ENCODE results near the gene HTR1B. TPM values are rescaled to one million over a fixed set of nuclear protein-coding genes. Genes with fewer than 3 reads are reported as not detected.
A peak's percentile ranks its signal among the peaks of the same experiment; 100 is the strongest.

Gene HTR1B
- polyA plus RNA-seq: not detected

GRCh38 chr6:77463308-77463860 is at the start of gene HTR1B:
Gene HTR1B (minus strand): TSS chr6:77463491. CDS start chr6:77463403, 88 bp downstream.
- H3K27ac Mint-ChIP-seq: peak within 1 kb of the TSS in 1 of 3 donors; percentile 53

GRCh38 chr6:77512554-77512953 is 49.3 kb upstream of the HTR1B start:
- H3K27ac Mint-ChIP-seq: no peak overlapping the region
- peaks cover 4 to 23% (median 7%) of the 10 kb centered on the region in 3 donors for H3K9me3 Mint-ChIP-seq
- H3K4me3 Mint-ChIP-seq: peak overlapping the region in 1 of 4 donors; percentile 17
- peaks cover 3% of the 10 kb centered on the region for H3K36me3 Mint-ChIP-seq
- H3K27me3 Mint-ChIP-seq: no peaks in the 10 kb centered on the region
- H3K4me1 Mint-ChIP-seq: no peaks in the 10 kb centered on the region

More at GRCh38 chr6:77463308-77463860, at the start of gene HTR1B:
- peak within 1 kb of the TSS; percentile 37 to 85 (median 65) for H3K4me3 Mint-ChIP-seq
- H3K9me3 Mint-ChIP-seq: peaks cover 0 to 3% (median 0%) of the 10 kb centered on the region in 3 donors
- no peaks in the 10 kb centered on the region for H3K36me3 Mint-ChIP-seq
- peaks cover 8 to 20% (median 15%) of the 10 kb centered on the region in 3 donors for H3K4me1 Mint-ChIP-seq
- H3K27me3 Mint-ChIP-seq: peaks cover 44% of the 10 kb centered on the region

- H3K27me3 Mint-ChIP-seq: no peaks in the 10 kb centered on the region
- peaks cover 4 to 22% (median 8%) of the 10 kb centered on the region in 3 donors for H3K9me3 Mint-ChIP-seq
Measured at GRCh38 chr6:77511860-77512259, 48.6 kb upstream of the HTR1B start.

GRCh38 chr6:77502981-77503380 is 39.7 kb upstream of the HTR1B start:
- Mint-ChIP-seq H3K36me3 (peaks cover 1% of the 10 kb centered on the region), H3K27me3 (no peaks in the 10 kb centered on the region), H3K27ac (no peak overlapping the region), H3K4me3 (no peak overlapping the region), H3K4me1 (no peaks in the 10 kb centered on the region), H3K9me3 (peaks cover 0 to 3% (median 0%) of the 10 kb centered on the region in 3 donors)

More at GRCh38 chr6:77511860-77512259, 48.6 kb upstream of the HTR1B start:
- H3K27ac Mint-ChIP-seq: no peak overlapping the region
- no peak overlapping the region for H3K4me3 Mint-ChIP-seq
- H3K4me1 Mint-ChIP-seq: no peaks in the 10 kb centered on the region
- H3K36me3 Mint-ChIP-seq: peaks cover 3% of the 10 kb centered on the region

GRCh38 chr6:77492530-77492929 is 29.2 kb upstream of the HTR1B start:
- Mint-ChIP-seq H3K27me3 (no peaks in the 10 kb centered on the region), H3K27ac (no peak overlapping the region), H3K4me3 (peak overlapping the region in 1 of 4 donors; percentile 27), H3K4me1 (no peaks in the 10 kb centered on the region), H3K9me3 (peaks cover 0 to 2% (median 0%) of the 10 kb centered on the region in 3 donors), H3K36me3 (no peaks in the 10 kb centered on the region)

- Mint-ChIP-seq H3K36me3 (no peaks in the 10 kb centered on the region), H3K4me1 (no peaks in the 10 kb centered on the region), H3K27me3 (no peaks in the 10 kb centered on the region), H3K9me3 (no peaks in the 10 kb centered on the region), H3K27ac (no peak overlapping the region), H3K4me3 (no peak overlapping the region)
Measured at GRCh38 chr6:77487808-77488425, 24.6 kb upstream of the HTR1B start.

GRCh38 chr6:77482981-77483380 is 19.7 kb upstream of the HTR1B start:
- Mint-ChIP-seq H3K4me3 (no peak overlapping the region), H3K9me3 (peaks cover 0 to 3% (median 0%) of the 10 kb centered on the region in 3 donors), H3K27me3 (no peaks in the 10 kb centered on the region), H3K27ac (no peak overlapping the region), H3K4me1 (no peaks in the 10 kb centered on the region), H3K36me3 (no peaks in the 10 kb centered on the region)

- Mint-ChIP-seq H3K4me1 (peaks cover 0 to 12% (median 3%) of the 10 kb centered on the region in 3 donors), H3K27ac (no peak overlapping the region), H3K27me3 (no peaks in the 10 kb centered on the region), H3K36me3 (no peaks in the 10 kb centered on the region), H3K4me3 (peak overlapping the region in 1 of 4 donors; percentile 57), H3K9me3 (peaks cover 0 to 3% (median 0%) of the 10 kb centered on the region in 3 donors)
Measured at GRCh38 chr6:77474973-77475372, 11.7 kb upstream of the HTR1B start.

GRCh38 chr6:77474286-77474956 is 11.1 kb upstream of the HTR1B start:
- no peaks in the 10 kb centered on the region for H3K36me3 Mint-ChIP-seq
- peaks cover 0 to 12% (median 3%) of the 10 kb centered on the region in 3 donors for H3K4me1 Mint-ChIP-seq
- H3K27me3 Mint-ChIP-seq: no peaks in the 10 kb centered on the region
- peak overlapping the region in 3 of 4 donors; percentile 57 to 75 (median 60) for H3K4me3 Mint-ChIP-seq
- no peak overlapping the region for H3K27ac Mint-ChIP-seq
- peaks cover 0 to 3% (median 0%) of the 10 kb centered on the region in 3 donors for H3K9me3 Mint-ChIP-seq

- peaks cover 2% of the 10 kb centered on the region for H3K27me3 Mint-ChIP-seq
- no peak overlapping the region for H3K27ac Mint-ChIP-seq
- no peaks in the 10 kb centered on the region for H3K9me3 Mint-ChIP-seq
- H3K4me1 Mint-ChIP-seq: peaks cover 3 to 15% (median 4%) of the 10 kb centered on the region in 3 donors
- no peaks in the 10 kb centered on the region for H3K36me3 Mint-ChIP-seq
- no peak overlapping the region for H3K4me3 Mint-ChIP-seq
Measured at GRCh38 chr6:77470983-77471382, 7.7 kb upstream of the HTR1B start.

GRCh38 chr6:77468939-77469338 is 5.6 kb upstream of the HTR1B start:
- no peaks in the 10 kb centered on the region for H3K9me3 Mint-ChIP-seq
- no peak overlapping the region for H3K4me3 Mint-ChIP-seq

GRCh38 chr6:77466451-77467437 is 3.5 kb upstream of the HTR1B start:
- peaks cover 0 to 3% (median 0%) of the 10 kb centered on the region in 3 donors for H3K9me3 Mint-ChIP-seq
- H3K36me3 Mint-ChIP-seq: no peaks in the 10 kb centered on the region
- peaks cover 8 to 20% (median 15%) of the 10 kb centered on the region in 3 donors for H3K4me1 Mint-ChIP-seq
- H3K27ac Mint-ChIP-seq: peak overlapping the region in 1 of 3 donors; percentile 6
- peak overlapping the region; percentile 82 to 97 (median 94) for H3K4me3 Mint-ChIP-seq
- peaks cover 38% of the 10 kb centered on the region for H3K27me3 Mint-ChIP-seq

More at GRCh38 chr6:77468939-77469338, 5.6 kb upstream of the HTR1B start:
- H3K4me1 Mint-ChIP-seq: peaks cover 2 to 12% (median 10%) of the 10 kb centered on the region in 3 donors
- H3K36me3 Mint-ChIP-seq: no peaks in the 10 kb centered on the region
- H3K27me3 Mint-ChIP-seq: peaks cover 19% of the 10 kb centered on the region
- H3K27ac Mint-ChIP-seq: no peak overlapping the region

GRCh38 chr6:77466055-77466450 is 2.8 kb upstream of the HTR1B start:
- Mint-ChIP-seq H3K27ac (peak overlapping the region in 2 of 3 donors; percentile 6 to 47), H3K36me3 (no peaks in the 10 kb centered on the region), H3K27me3 (peaks cover 41% of the 10 kb centered on the region), H3K9me3 (peaks cover 0 to 3% (median 0%) of the 10 kb centered on the region in 3 donors), H3K4me3 (peak overlapping the region; percentile 82 to 97 (median 94)), H3K4me1 (peaks cover 8 to 20% (median 15%) of the 10 kb centered on the region in 3 donors)

GRCh38 chr6:77464495-77464867 is 1.2 kb upstream of the HTR1B start:
- Mint-ChIP-seq H3K4me1 (peaks cover 8 to 20% (median 15%) of the 10 kb centered on the region in 3 donors), H3K27me3 (peaks cover 44% of the 10 kb centered on the region), H3K36me3 (no peaks in the 10 kb centered on the region), H3K27ac (no peak overlapping the region), H3K9me3 (peaks cover 0 to 3% (median 0%) of the 10 kb centered on the region in 3 donors), H3K4me3 (peak overlapping the region in 2 of 4 donors; percentile 20 to 70)

Measured in IgD-negative memory B cell (primary cell).